GM12878 (cell line): ENCODE measurements around the gene NCKAP5.

ENCODE experiments used
- POLR2AphosphoS5 ChIP-seq: IDR thresholded peaks from 2 replicates; pipeline ENCODE4 v1.6.1; 2011; ENCODE audit warnings: mild to moderate bottlenecking, low read length, inconsistent platforms
- TF ChIP-seq, protein P1 (sequence below), 3 experiments: IDR thresholded peaks in 2 of 3; conservative IDR thresholded peaks in 1 of 3; 2 replicates each; pipeline ENCODE4 v1.5.1; 2011; ENCODE audit warnings: low read depth in 3 of 3, low read length in 3 of 3, mild to moderate bottlenecking in 3 of 3, control low read depth in 2 of 3, moderate library complexity in 2 of 3, inconsistent platforms in 1 of 3, mixed read lengths in 1 of 3; ENCODE audit not compliant: control insufficient read depth in 2 of 3, insufficient read depth in 1 of 3; ENCODE audit errors: extremely low read depth in 1 of 3
- TF ChIP-seq, protein P2 (sequence below): fragments of 450-650 bp; IDR thresholded peaks from 2 replicates; pipeline ENCODE4 v1.6.1; 2016; ENCODE audit warnings: mild to moderate bottlenecking

DNA sequence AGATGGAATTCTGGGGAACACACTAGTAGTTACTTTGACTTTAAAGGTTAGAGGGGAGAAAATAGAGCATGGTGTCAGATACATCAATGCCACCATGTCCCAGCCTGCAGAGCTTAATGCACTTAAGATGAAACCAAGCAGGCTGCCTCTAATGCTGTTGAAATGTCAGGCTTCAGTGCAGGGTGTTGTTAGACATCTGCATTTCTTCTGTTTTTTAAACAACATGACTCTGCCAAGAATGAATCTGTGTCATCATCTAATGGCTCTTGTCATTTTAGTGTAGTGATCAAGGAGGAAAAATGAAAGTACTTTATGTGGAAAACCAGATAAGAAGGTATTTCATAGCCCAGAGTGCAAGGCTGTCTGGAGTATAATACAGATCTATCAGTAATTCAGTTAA is 928.1 kb downstream of the NCKAP5 start:
- TF ChIP-seq, protein P1, sequence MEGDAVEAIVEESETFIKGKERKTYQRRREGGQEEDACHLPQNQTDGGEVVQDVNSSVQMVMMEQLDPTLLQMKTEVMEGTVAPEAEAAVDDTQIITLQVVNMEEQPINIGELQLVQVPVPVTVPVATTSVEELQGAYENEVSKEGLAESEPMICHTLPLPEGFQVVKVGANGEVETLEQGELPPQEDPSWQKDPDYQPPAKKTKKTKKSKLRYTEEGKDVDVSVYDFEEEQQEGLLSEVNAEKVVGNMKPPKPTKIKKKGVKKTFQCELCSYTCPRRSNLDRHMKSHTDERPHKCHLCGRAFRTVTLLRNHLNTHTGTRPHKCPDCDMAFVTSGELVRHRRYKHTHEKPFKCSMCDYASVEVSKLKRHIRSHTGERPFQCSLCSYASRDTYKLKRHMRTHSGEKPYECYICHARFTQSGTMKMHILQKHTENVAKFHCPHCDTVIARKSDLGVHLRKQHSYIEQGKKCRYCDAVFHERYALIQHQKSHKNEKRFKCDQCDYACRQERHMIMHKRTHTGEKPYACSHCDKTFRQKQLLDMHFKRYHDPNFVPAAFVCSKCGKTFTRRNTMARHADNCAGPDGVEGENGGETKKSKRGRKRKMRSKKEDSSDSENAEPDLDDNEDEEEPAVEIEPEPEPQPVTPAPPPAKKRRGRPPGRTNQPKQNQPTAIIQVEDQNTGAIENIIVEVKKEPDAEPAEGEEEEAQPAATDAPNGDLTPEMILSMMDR (IDR thresholded peaks at IDR 0.05 in 2 of 3, conservative IDR thresholded peaks at IDR 0.05 in 1 of 3; ENCODE audit: control insufficient read depth in 2 of 3, extremely low read depth in 1 of 3, insufficient read depth in 1 of 3, low read depth in 3 of 3, low read length in 3 of 3), result no peak
- no peak for TF ChIP-seq POLR2AphosphoS5
- TF ChIP-seq, protein P2, sequence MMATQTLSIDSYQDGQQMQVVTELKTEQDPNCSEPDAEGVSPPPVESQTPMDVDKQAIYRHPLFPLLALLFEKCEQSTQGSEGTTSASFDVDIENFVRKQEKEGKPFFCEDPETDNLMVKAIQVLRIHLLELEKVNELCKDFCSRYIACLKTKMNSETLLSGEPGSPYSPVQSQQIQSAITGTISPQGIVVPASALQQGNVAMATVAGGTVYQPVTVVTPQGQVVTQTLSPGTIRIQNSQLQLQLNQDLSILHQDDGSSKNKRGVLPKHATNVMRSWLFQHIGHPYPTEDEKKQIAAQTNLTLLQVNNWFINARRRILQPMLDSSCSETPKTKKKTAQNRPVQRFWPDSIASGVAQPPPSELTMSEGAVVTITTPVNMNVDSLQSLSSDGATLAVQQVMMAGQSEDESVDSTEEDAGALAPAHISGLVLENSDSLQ, result no peak
